22Rv1 (cell line): ENCODE results near the gene WNT9A.

Experiments used
- ZFX ChIP-seq: fragments of 450-650 bp; IDR thresholded peaks from 2 replicates; pipeline ENCODE4 v1.6.1; 2017; ENCODE audit warnings: antibody characterized with exemption, borderline replicate concordance
- TF ChIP-seq, protein P1 (sequence below): fragments of 450-650 bp; IDR thresholded peaks from 2 replicates; pipeline ENCODE4 v1.5.1; 2017; ENCODE audit warnings: mild to moderate bottlenecking

DNA sequence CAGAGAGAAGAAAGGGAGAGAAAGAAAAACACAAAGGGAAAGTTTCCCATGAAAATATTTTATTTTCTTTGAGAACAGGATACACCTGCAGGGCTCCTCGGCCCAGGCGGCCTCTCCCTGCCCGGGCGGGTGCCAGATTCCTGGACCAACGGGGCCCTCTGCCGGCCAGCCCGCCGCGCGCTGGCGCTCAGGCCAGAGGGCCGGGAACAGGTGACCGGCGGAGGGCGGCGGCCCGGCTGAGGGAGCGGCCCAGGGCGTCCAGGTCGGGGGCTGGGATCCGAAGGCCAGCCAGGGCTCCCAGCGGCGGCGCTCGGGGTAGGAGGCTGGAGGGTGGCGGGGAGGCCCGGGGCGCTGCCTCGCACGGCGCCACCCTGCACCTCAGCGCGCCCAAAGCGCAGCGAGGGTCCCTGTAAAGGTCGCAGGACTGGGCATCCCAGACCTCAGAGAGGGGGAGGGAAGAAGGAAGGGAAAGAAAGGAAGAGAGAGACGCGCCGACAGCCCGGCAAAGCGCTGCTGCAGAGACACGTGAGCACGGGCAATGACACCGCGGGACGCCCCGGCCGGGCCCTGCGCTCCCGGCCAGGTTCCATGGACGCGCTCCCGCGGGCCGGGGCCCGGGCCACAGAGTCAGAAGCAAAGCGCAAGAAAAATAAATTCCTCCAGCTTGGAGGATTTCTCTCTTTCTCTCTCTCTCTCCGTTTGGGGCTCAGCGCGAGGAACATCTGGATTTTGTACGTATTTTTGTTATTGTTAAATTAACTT is 927 bp downstream of the WNT9A start:
- TF ChIP-seq, protein P1, sequence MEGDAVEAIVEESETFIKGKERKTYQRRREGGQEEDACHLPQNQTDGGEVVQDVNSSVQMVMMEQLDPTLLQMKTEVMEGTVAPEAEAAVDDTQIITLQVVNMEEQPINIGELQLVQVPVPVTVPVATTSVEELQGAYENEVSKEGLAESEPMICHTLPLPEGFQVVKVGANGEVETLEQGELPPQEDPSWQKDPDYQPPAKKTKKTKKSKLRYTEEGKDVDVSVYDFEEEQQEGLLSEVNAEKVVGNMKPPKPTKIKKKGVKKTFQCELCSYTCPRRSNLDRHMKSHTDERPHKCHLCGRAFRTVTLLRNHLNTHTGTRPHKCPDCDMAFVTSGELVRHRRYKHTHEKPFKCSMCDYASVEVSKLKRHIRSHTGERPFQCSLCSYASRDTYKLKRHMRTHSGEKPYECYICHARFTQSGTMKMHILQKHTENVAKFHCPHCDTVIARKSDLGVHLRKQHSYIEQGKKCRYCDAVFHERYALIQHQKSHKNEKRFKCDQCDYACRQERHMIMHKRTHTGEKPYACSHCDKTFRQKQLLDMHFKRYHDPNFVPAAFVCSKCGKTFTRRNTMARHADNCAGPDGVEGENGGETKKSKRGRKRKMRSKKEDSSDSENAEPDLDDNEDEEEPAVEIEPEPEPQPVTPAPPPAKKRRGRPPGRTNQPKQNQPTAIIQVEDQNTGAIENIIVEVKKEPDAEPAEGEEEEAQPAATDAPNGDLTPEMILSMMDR: peak; percentile 97
- TF ChIP-seq ZFX: no peak
